Measurements from ENCODE around the gene ADGRF5.
"Not testable (repeated sequence)": the region's sequence is repeated elsewhere in the genome, so short reads cannot be mapped to it uniquely, and the experiment has no call there.

ADGRF5 gene

GRCh38 chr6:46893648-46894047, 28.1 kb downstream of the ADGRF5 start:
- no peak for DNase-seq

DNA sequence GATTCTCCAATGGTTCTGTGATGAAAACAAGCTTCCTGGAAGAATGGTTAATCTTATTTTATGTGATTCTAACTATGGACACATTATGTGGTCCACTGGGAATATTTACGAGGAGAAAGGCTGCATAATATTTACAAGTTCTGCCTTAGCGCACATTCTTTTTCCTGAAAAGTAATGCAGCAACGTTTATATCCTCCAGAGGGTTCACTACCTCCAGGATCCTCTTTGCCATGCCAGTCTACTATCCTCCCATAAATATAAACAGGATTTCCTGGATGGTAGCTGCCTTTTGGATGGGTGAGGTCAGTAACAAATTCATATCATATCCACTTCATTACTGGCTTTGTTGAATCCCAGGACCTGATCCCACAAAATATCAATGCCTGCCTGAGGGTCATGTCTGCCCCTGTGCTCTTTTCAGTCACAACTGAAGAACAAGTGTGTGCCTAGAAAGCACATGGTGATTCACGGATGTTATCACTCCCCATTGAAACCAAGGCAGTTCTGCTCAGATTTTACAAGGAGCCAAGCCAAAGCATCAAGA, 30.4 kb downstream of the ADGRF5 start:
- no peak for DNase-seq

GRCh38 chr6:46888578-46888977, 33.2 kb downstream of the ADGRF5 start:
- no peak for DNase-seq

GRCh38 chr6:46888031-46888430, 33.7 kb downstream of the ADGRF5 start:
- DNase-seq, result no peak

- peak; percentile 2 for DNase-seq
Observed at GRCh38 chr6:46882645-46883044, 39.1 kb downstream of the ADGRF5 start.

- no peak for DNase-seq
Observed at GRCh38 chr6:46879003-46879402, 42.7 kb downstream of the ADGRF5 start.

- DNase-seq, result peak; percentile 84
Observed at GRCh38 chr6:46876126-46876525, 45.6 kb downstream of the ADGRF5 start.

- no peak for DNase-seq
Observed at GRCh38 chr6:46867411-46867810, 54.3 kb downstream of the ADGRF5 start.

- no peak for DNase-seq
Observed at GRCh38 chr6:46865221-46865620, 56.5 kb downstream of the ADGRF5 start.

- no peak for DNase-seq
Observed at GRCh38 chr6:46863791-46864190, 57.9 kb downstream of the ADGRF5 start.

DNA sequence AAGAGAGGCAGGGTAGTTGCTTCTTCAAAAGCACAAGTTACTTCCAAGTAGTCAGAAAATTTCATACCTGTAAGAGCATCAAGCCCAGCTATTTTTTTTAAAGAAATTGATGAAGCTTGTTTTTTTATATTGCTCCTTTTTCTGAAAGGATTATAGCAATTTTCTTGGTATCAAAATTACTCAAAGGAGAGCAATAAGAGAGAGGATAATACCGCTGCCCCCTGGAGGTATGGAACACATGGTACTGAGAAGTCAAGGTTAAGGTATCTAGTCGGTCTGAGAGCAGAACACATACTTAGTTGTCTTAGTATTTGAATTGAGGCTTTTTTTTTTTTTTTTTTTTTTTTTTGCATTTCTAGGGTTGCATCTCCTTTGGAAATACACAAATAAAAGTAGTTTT, 59.4 kb downstream of the ADGRF5 start:
- no peak for DNase-seq

DNA sequence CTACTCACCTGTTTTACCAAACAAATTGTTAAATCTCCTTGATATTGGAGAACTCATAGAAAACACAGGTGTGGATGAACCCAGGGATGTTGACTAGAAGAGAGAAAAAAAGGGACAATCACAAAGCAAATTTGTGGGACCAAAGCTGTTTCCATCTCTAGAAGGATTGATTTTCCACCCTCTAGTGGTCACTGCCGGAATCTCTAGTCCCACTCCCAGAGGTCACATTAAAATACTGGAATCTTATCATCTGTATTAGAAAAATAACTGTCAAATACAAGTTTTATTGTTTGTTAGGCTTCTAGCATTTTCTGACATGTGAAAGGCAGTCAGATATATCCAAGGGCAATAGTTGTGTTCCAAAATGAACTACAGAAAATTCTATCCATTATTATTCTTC, 65.8 kb downstream of the ADGRF5 start:
- peak; percentile 7 for DNase-seq

- DNase-seq, result not testable (repeated sequence)
Observed at GRCh38 chr6:46851576-46851975, 70.2 kb downstream of the ADGRF5 start.

- DNase-seq, result no peak
Observed at GRCh38 chr6:46850792-46851191, 70.9 kb downstream of the ADGRF5 start.

DNA sequence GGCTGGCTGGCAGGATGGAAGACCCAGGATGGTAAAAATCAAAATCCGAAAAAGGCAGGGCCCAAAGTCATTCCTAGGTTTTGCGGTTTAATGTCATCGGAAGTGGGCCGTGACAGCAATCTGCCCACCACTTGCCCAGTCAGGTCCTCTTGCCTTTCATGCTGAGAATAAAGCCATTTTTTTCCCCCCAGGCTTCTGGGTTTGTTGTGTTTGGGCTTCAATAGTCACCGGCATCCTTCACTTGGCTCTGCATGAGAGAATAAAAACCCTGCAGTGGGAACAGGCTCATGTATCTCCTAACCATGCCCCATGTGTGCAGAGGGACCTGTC, 72.4 kb downstream of the ADGRF5 start:
- DNase-seq, result no peak

- peak; percentile 75 for DNase-seq
Observed at GRCh38 chr6:46848684-46849360, 72.9 kb downstream of the ADGRF5 start.

- no peak for DNase-seq
Observed at GRCh38 chr6:46845126-46845525, 76.6 kb downstream of the ADGRF5 start.

DNA sequence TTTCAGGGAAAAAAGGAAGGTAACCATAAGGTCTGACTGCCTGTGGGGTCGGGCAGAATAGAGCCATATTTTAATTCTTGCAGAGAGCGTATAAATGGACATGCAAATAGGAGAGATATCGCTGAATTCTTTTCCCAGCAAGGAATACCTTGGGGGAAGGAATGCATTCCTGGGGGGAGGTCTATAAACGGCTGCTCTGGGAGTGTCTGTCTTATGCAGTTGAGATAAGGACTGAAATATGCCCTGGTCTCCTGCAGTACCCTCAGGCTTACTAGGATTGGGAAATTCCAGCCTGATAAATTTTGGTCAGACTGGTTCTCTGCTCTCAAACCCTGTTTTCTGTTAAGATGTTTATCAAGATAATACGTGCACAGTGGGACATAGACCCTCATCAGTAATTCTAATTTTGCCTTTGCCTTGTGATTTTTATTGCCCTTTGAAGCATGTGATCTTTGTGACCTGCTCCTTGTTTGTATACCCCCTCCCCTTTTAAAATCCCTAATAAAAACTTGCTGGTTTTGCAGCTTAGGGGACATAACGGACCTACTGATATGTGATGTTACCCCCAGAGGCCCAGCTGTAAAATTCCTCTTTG, 79.4 kb downstream of the ADGRF5 start:
- DNase-seq, result not testable (repeated sequence)

- no peak for DNase-seq
Observed at GRCh38 chr6:46838033-46838432, 83.7 kb downstream of the ADGRF5 start.

GRCh38 chr6:46834991-46835390, 86.7 kb downstream of the ADGRF5 start:
- not testable (repeated sequence) for DNase-seq

DNA sequence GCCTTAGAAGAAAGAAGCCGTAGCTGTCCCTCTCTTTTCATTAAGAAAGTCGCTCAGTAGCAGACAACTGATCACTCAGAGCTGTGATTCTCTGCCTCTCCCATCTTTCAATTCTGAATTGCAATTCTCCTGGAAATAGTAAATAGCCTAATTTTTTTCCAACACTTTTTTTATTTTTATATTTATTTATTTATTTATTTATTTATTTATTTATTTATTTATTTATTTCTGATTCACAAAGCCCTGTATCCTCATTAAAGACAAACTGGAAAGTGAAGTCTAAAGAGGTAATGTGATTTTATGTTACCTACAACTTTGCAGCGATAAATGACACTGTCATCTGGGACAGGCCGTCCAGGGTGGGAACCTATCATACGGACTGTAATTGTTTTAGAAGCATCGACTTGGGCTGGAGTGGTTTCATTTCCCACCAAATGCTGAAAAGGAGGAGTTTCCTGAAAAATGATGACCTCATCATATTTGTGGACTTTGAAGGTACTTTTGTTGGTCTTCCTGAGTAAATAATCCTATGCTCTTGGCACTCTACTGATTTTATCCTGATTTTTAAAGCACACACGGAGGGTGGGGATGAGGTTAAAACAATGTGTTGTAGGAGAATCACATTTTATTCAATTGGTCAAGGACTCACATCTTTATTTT, 87.4 kb downstream of the ADGRF5 start:
- not testable (repeated sequence) for DNase-seq

GRCh38 chr6:46832816-46833215, 88.9 kb downstream of the ADGRF5 start:
- no peak for DNase-seq

DNA sequence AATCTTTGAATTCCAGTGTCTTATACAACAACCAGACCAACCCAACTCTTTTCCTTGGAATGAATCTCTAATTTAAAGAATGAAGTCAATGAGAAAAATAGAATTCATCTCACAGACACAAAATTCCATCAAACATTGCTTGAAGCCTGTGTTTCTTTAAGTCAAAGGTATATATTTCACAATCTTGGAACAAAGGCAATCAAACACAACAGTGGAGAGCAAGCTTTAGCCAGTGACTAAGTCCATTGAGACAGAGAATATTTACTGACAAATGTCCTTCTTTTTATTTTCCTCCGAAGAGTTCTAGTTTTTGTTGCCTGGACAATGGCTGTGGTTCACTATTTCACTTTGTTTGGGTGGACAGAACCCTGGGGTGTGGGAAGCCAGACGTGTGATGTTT, 92.8 kb downstream of the ADGRF5 start:
- no peak for DNase-seq

- no peak for DNase-seq
Observed at GRCh38 chr6:46821458-46821881, 100.3 kb downstream of the ADGRF5 start.

Measured in NCI-H2171 (cell line).